HG03565 (cell line): Measurements from ENCODE around the gene TMEM135.

Source experiments
- ATAC-seq: cut with Tn5 transposase; IDR thresholded peaks from one replicate; pipeline ENCODE4 v1.9.1; 2021; ENCODE audit warnings: mild to moderate bottlenecking, moderate library complexity; ENCODE audit not compliant: unreplicated experiment

Gene TMEM135

DNA sequence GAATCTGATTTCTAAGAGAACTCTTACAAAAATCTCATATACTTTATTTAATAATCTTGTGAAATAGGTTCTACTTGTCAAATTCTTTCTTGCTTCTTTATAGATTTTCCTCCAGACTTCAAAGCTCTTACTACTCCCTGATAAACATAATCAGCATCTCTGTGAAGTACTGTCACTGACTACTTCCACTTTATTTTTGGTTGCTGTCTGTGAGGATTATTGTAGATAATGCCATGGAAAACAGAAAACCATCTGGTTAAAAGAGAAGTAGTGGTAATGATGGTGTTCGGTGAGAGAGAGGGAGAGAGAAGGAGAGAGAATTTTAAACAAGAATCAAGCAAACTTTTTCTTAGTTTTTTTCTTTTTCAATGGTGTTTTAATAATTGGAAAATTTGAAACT, 152.3 kb downstream of the TMEM135 start:
- ATAC-seq: no peak

DNA sequence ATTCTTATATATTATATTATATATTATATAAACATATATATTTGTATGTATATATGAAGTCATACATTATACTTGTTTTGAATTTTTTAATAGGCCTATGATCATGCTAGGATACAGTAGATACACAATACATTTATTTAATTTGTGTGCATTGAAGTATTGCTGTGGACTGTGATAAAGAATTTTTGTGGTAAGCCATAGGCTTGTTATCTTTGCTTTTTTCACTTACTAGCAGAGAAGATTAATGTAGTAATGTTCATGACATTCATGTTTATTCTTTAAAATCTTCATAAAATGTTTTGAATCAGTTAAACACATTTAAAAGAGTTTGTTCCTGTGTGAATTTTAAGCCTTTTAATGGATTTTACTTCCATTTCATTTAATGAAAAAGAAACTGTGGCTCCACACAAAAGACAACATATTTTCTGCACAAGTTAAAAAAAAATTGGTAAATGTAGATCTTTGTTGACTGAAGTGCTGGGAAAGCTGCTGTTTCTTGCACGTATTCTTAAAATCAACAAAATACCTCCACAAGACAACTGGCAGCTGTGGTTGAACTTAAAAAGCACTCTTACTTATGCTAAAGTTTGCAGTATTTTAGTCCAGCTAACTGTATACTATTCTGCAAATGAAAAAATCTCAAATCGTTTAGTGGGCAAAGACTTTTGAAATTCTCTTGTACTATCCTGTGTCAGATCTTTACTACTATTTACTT, 156.2 kb downstream of the TMEM135 start:
- no peak for ATAC-seq

DNA sequence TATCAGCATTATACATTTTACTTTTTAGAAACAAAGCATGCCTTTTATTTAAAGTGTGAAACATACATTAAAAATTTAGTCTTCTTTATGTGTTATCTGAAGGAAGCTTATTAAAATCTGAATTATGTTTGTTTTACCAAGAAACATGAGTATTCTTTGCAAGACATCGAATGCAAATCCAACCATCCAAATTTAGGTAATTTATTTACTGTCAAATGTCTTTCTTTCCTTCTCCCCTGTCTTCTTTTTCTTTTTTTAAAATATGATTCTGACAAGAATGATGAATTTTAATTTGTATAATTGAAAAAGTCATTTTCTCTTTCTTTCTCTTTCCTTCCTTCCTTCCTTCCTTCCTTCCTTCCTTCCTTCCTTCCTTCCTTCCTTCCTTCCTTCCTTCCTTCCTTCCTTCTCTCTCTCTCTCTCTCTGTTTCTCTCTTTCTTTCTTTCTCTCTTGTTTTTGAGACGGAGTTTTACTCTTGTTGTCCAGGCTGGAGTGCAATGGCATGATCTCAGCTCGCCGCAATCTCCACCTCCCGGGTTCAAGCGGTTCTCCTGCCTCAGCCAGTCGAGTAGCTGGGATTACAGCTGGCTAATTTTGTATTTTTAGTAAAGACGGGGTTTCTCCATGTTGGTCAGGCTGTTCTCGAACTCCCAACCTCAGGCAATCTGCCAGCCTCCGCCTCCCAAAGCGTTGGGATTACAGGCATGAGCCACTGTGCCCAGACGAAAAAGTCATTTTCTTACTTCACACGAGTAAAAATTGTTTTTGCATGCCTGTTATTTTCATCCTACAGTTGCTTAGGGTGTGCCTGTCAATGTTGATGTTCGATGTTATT, 157.5 kb downstream of the TMEM135 start:
- no peak for ATAC-seq

DNA sequence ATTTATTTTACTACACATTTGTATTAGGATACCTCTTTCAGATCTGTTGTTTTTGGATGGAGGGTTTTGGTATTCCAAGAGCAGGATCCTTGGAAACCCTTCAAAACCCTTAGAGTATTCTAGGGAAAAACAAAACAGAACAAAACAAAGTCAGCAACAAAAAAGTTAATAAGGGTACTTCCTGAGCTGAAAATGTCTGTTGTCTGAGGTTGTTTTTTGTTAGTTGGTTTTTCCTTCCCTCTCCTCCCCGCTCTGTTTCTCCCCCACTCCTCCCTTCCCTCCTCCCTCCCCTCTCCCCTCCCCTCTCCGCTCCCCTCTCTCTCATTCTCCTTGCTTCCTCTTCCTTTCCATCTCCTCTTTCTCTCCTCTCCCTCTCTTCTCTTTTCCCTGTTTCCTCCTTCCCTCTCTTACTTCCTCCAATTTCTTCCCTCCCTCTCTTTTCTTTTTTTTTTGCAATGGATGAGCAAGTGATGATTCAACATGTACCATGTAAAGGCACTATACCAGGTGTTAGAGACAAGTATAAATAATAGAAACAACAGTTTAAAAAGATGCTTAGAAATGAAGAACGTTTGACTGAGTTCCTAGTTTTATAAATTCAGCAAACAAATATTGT, 160.6 kb downstream of the TMEM135 start:
- no peak for ATAC-seq

DNA sequence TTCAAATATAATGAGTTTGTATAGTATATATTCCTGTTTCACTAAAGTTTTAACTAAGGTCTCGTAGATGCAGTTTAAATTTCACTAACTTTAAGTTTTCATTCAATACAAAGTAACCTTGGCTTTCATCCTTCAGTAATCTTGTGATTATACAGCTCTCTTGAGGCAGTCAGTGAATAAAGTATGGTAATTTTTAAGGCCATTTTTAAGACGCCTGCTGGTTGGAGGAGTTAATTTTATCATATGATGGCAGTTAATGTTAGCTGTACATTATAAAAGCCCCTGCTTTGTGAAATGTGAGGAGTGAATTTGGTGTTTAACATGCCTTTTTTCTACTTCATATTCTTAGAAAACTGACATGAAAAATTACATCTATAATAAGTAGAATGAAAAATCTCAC, 163.6 kb downstream of the TMEM135 start:
- no peak for ATAC-seq

DNA sequence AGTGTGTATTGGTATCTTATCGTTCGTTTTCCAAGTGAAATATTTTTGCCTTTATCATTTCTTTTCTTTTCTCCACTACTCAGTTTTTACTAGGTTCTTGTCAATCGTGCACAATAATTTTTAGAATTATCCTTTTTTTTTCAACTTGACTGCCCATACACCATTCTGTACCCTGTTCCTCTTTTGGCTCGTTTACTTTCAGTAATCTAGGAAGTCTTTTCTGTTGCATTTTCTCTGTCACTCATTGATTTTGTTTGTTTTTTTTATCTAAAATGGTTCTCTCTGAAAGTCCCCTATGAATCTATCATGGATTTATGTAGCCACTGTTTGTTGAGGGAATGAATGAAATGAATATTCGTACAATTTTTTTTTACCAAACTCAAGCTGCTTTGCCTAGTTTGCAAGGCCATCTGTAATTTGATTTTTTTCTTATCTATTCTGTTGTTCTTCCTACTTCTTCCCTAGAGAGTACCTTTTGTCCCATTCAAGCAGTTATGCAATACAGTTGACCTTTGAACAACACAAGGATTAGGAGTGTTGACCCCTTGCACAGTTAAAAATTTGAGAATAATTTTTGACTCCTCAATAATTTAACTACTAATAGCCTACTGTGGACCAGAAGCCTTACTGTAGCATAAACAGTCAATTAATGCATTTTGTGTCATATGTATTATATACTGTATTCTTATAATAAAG, 166.3 kb downstream of the TMEM135 start:
- no peak for ATAC-seq

DNA sequence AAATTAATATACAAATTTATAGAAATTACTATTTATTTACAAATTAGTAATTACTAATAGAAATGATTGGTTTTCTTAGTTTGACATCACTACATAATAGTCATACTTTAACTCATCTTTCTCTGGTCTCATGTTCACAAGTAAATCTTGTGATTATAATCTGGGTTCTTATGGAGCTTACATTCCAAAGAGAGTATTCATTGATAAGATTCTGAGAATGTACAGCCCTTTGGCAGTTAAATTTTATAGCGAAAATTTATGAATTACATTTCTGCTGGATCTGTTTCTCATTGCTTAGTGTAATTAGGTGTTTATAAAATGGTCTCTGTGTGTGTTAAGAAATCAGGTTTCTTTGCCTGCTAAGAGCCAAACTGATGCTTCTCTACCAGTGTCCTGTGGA, 175.2 kb downstream of the TMEM135 start:
- ATAC-seq: no peak

DNA sequence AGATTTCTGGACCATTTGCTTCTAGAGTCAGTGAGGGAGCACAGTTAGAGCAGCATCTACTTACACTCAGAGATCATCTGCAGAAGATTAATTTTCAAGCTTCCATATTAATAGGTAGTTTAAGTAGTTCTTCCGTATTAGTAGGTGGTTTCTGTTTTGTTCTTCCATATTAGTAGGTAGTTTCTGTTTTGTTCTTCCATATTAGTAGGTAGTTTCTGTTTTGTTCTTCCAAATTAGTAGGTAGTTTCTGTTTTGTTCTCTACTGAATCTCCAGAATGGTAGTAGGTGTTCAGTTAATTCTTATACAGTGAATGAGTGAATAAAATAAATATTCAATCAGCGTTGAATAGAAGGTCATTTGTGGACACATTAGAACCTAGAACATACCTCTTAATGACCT, 175.7 kb downstream of the TMEM135 start:
- peak; percentile 92 for ATAC-seq

DNA sequence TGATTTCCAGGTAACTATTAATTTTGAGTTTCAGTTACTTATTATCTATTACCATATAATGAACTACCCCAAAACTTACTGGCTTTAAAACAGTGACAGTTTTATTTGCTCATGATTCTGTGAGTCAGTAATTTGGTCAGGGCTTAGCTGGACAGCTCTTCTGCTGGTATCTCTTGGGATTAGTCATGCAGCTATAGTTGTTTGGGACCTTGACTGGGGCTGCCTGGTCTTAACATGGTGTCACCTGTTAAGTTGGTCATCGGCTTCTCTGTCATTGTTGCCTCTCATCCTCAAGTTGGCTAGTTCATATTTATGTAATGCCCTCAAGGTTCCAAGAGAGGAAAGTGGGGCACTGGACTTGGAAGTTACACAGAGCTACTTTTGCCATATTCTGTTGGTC, 177.5 kb downstream of the TMEM135 start:
- no peak for ATAC-seq

DNA sequence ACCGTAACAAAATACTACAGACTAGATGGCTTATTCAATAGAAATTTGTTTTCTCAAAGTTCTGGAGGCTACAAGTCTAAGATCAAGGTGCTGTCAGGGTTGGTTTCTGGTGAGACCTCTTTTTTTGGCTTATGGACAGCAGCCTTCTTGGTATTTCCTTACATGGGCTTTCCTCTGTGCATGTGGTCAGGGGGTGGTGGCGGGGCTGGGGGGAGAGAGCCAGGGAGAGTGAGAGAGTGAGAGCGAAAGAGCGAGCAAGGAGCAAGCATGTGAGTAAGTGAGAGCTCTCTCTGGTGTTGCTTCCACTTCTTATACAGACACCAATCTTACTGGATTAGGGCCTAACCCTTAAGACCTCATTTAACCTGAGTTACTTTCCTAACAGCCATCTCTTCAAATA, 181.5 kb downstream of the TMEM135 start:
- no peak for ATAC-seq

DNA sequence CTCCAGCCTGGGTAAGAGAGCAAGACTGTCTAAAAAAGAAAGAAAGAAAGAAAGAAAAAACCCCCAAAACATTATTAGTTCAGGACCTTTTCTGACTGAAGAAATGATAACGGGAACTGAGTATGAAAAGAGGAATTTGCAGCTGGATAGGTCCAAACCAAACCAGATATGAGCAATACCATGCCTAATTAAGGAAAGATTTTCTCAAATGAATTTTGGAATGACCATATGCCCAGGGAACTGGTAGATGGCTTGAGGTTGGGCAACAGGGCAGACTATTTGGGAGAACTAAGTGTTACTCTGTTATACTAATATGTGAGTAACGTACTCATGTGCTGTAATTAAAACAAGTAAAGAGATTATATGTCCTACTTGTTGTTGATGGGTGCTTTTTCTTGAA, 186.1 kb downstream of the TMEM135 start:
- no peak for ATAC-seq

DNA sequence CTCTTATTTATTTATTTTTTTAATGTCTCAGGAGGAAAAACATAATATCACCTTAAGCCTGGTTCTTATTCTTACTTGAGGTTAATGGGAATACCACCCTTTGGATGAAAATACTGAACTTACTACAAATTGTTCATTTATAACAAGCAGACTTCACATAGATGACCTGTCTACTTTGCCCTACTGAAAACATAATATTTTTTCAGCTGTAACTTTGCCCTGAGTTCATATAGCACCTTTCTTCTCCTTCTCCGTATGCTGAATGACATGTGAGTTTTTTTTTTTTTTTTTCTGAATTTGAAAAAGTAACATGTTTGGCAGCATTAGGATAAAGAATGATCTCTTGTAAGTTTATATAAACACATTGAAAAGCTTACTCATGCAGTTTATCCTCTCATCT, 186.8 kb downstream of the TMEM135 start:
- no peak for ATAC-seq

DNA sequence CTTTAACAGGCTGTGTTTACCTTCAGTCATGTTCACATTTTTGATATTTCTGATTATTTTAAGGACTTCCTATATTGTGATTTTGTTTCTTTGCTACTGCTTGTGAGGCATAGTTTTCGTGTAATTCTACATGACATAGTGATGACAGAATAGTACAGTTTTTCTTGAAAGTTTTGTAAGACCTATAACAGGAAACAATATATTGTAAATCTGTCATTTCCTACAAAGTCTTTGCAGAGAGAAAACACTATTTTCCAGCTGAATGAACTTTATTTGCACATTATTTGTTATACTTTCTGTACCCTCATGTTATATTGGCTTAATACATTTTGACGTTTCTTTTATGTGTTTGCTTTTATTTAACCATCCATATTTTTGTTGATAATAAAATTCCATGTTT, 191.1 kb downstream of the TMEM135 start:
- no peak for ATAC-seq

DNA sequence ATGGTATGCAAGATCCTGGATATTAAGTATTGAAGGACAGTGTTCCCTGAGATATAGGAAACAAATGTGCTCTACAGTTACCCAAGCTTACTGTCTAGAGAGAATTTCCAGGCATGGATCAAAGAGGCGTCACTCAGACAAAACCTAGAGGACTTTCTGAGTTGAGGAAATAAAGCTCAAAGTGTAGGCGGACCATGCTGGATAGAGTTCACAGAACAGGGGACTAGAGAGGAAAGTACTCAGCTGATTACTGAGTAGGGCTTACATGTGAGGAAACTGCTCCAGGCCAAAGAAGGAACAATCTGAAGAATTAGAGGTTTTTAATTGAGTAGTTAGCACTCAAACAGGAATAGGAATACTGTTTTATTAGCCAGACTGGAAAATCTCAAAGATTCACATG, 193.3 kb downstream of the TMEM135 start:
- no peak for ATAC-seq

DNA sequence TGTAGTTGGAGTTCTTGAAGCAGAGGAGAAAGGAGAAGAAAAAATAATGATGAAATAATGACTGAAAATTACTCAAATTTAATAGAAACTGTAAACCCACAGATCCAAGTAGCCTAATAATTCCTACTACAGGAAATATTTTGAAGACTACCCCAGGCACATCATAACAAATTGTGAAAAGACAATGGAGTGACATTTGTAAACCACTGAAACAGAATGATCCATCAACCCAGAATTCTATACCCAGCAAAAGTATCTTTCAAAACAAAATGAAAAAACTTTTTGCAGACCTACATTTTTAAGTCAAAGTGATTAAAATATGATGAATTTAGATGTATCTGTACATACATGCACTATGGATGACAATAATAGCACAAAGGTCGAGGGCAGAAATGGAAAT, 194.6 kb downstream of the TMEM135 start:
- no peak for ATAC-seq

DNA sequence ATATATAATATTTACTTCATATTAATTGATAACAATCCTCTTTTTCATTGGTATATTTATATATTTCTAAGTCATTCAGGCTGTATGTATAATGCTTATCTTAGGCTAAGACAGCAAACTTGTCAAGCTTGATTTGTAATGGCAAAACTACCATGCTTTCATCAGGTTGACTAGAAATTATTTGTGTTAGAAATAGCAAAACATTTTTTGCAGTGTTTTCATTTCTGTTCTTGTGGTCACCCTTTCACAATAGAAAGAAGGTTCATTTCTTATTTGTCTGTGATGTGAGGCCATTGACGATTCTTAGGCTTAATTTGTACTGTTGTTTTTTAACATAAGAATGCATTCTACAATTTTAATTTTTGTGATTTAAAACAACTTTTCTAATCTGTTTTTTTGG, 197.6 kb downstream of the TMEM135 start:
- no peak for ATAC-seq

DNA sequence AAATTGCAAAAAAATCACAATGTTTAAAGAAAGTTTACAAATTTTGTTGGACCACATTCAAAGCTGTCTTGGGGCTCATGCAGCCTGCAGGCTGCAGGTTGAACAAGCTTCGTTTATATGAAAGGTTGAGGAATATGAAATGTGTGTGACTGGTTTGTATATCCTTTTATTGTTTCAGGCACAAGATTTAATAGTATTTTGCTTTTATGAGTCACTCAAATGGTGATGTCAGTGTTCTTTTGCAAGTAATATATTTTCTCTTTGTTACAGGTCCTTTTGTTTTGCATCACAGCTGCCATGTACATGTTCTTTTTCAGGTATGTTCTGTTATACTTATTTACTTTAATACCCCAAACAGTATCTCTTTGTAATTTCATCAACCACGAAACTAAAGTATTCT, 198.6 kb downstream of the TMEM135 start:
- ATAC-seq: no peak

DNA sequence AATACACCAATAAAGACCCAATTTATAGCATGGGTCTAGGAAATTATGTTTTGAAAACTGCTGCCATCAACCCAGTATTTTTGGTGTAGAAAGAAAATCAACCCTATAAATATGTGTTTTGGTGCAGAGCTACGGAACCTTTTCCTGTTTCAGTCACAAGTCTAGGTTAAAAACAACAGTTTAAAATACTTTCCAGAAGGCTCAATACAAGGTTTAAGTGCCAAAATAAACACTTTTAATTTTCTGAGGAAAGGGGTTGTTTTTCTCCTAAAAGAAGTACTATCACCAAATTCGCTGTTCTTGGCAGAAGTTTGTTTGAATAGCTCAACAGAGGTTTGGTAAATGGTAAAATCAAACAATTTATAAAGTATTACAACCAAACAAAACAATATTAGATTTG, 201.3 kb downstream of the TMEM135 start:
- ATAC-seq: no peak

DNA sequence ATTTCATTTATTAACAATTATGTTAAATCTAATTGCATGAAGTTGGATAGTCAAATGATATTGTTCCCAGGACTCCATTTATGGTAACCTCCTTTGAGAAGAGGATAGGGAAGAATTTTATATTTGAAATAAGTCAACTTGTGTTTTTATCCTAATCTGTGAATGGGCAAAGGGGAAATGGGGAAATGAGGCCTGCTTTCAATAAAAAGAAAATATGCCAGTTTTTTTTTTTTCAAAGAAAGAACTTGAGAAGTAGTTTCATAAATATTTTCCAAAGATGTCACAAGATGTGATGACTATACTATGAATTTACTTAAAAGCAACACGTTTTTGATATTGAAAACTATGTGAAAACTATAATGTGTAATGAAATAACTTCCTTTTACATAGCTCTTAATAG, 201.8 kb downstream of the TMEM135 start:
- ATAC-seq: no peak

DNA sequence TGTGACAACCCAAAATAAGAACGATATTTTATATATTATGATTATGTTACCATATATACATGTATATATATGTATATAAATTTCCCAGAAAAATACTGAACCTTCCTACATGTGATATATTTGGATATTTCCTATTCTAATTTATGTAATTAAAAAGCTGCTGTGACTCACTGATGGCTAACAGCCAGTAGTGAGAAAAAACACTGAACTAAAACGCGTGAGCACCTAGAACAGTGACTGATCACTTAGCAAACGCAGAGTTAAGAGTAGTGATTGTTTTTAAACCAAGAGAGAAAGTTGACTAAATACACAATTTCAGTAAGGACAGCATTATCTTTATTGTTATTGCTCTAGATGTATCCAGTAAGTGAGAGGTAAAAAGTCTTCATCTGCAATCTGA, 213.8 kb downstream of the TMEM135 start:
- no peak for ATAC-seq

DNA sequence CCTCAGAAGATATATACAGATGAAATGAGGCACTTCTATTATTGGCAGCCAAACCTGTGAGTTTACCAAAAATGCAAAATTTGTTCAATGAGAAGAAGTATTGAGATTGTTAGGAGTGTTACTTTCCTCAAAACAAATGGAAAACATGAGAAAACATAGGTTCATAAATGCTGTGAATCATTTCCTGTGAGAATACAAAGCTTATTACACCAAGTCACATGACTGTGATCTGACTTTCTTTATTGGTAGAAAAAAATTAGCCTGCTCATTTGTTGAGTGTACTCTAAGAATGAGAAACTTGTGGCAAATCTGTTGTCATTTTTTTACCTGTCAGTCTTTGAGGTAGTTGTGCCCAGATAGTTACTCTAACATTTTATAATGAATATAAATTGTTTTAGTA, 215.1 kb downstream of the TMEM135 start:
- no peak for ATAC-seq

DNA sequence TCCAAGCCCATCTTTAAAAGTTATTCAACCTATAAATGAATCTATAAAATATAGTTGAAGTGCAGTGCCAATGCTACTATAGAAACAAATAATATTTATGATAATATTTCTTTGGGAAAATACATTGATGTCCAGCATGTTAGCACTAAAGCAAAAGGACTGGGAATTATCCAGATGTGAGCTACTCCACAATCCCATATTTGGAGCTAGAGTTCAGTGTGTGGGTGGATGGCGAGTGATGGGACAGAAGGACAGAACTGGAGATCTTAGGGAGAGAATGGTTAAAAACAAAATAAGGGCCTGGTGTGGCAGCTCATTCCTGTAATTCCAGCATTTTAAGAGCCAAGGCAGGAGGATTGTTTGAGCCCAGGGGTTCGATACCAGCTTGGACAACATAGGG, 216.8 kb downstream of the TMEM135 start:
- ATAC-seq: no peak
